Measurements from ENCODE around the gene SPOCK1.

The SPOCK1 gene

GRCh38 chr5:137381555-137381954 lies 117.6 kb downstream of the SPOCK1 start:
- no peak for DNase-seq
- Histone ChIP-seq H3K36me3 (peaks cover 0 to 3% (median 0%) of the 10 kb centered on the region in 3 donors), H3K27ac (no peak overlapping the region), H3K4me3 (no peak overlapping the region), H3K4me1 (no peaks in the 10 kb centered on the region), H3K27me3 (no peaks in the 10 kb centered on the region), H3K9me3 (peaks cover 0 to 8% (median 0%) of the 10 kb centered on the region in 3 donors)
- intact Hi-C loops (cut with DNase I; ENCODE audit: low total_unique reads), result no loop called here
- TF ChIP-seq, protein P1, sequence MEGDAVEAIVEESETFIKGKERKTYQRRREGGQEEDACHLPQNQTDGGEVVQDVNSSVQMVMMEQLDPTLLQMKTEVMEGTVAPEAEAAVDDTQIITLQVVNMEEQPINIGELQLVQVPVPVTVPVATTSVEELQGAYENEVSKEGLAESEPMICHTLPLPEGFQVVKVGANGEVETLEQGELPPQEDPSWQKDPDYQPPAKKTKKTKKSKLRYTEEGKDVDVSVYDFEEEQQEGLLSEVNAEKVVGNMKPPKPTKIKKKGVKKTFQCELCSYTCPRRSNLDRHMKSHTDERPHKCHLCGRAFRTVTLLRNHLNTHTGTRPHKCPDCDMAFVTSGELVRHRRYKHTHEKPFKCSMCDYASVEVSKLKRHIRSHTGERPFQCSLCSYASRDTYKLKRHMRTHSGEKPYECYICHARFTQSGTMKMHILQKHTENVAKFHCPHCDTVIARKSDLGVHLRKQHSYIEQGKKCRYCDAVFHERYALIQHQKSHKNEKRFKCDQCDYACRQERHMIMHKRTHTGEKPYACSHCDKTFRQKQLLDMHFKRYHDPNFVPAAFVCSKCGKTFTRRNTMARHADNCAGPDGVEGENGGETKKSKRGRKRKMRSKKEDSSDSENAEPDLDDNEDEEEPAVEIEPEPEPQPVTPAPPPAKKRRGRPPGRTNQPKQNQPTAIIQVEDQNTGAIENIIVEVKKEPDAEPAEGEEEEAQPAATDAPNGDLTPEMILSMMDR (IDR thresholded peaks at IDR 0.05), result no peak

- Histone ChIP-seq H3K36me3 (no peaks in the 10 kb centered on the region), H3K9me3 (peaks cover 0 to 8% (median 0%) of the 10 kb centered on the region in 3 donors), H3K4me1 (no peaks in the 10 kb centered on the region), H3K27ac (no peak overlapping the region), H3K4me3 (no peak overlapping the region), H3K27me3 (no peaks in the 10 kb centered on the region)
- intact Hi-C loops (cut with DNase I; ENCODE audit: low total_unique reads), result no loop called here
- DNase-seq, result no peak
- TF ChIP-seq, protein P1 (IDR thresholded peaks at IDR 0.05), result no peak
These were observed 119.4 kb downstream of the SPOCK1 start for GRCh38 chr5:137379555-137380286.

GRCh38 chr5:137375741-137376526 lies 123.2 kb downstream of the SPOCK1 start:
- no peak overlapping the region for H3K4me3 ChIP-seq
- TF ChIP-seq, protein P1 (IDR thresholded peaks at IDR 0.05), result no peak
- no peaks in the 10 kb centered on the region for H3K4me1 ChIP-seq
- intact Hi-C loops (cut with DNase I; ENCODE audit: low total_unique reads), result no loop called here
- H3K27ac ChIP-seq, result no peak overlapping the region
- no peak for DNase-seq
- H3K36me3 ChIP-seq, result no peaks in the 10 kb centered on the region
- peaks cover 0 to 1% (median 0%) of the 10 kb centered on the region in 3 donors for H3K9me3 ChIP-seq
- H3K27me3 ChIP-seq, result no peaks in the 10 kb centered on the region

GRCh38 chr5:137374110-137374714 lies 124.9 kb downstream of the SPOCK1 start:
- no peak overlapping the region for H3K4me3 ChIP-seq
- H3K36me3 ChIP-seq, result no peaks in the 10 kb centered on the region
- H3K27me3 ChIP-seq, result no peaks in the 10 kb centered on the region
- H3K9me3 ChIP-seq, result no peaks in the 10 kb centered on the region
- DNase-seq, result no peak
- H3K4me1 ChIP-seq, result no peaks in the 10 kb centered on the region
- TF ChIP-seq, protein P1 (IDR thresholded peaks at IDR 0.05), result no peak
- intact Hi-C loops (cut with DNase I; ENCODE audit: low total_unique reads), result no loop called here
- H3K27ac ChIP-seq, result no peak overlapping the region

DNA sequence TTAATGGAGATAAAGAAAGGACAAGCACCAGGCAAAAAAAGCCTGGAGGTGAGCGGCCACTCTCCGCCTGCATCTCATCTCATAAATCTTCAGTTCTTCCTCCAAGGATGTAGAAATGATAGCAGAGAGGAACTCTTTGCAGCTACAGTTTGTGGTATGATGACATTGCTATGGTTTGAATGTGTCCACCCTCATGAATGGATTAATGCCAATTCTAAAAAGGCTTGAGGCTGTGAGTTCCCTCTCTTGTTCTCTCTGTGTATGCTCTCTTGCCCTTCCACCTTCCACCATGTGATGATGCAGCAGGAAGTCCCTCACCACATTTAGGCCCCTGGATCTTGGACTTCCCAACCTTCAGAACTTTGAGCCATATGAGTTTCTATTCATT lies 126.4 kb downstream of the SPOCK1 start:
- Histone ChIP-seq H3K27me3 (no peaks in the 10 kb centered on the region), H3K27ac (no peak overlapping the region), H3K4me3 (no peak overlapping the region), H3K9me3 (no peaks in the 10 kb centered on the region), H3K4me1 (no peaks in the 10 kb centered on the region), H3K36me3 (no peaks in the 10 kb centered on the region)
- no peak for DNase-seq
- TF ChIP-seq, protein P1 (IDR thresholded peaks at IDR 0.05), result no peak
- intact Hi-C loops (cut with DNase I; ENCODE audit: low total_unique reads), result no loop called here

Measured in tibial artery (tissue), 4 donors.